Tibial artery (tissue), 4 donors: ENCODE measurements around the gene TMCC1.

Experiments used
- DNase-seq, 2 donors: peaks; one replicate each; pipeline ENCODE4 v3.0.0-alpha.2; 2019
- H3K27ac ChIP-seq, 2 donors: fragments of 200-600 bp; sonication (generic) in 1 of 2; 1 replicate in 1 of 2; 2 replicates in 1 of 2; pipeline ENCODE4 v1.5.1; 2018 to 2019; ENCODE audit warnings: mild to moderate bottlenecking in 1 of 2
- H3K27me3 ChIP-seq, 2 donors: fragments of 200-600 bp; sonication (generic) in 1 of 2; one replicate each; pipeline versions ENCODE4 v1.5.1 to v1.6.0; 2016 to 2019
- H3K36me3 ChIP-seq, 3 donors: fragments of 200-600 bp; sonication (generic) in 2 of 3; one replicate each; pipeline ENCODE4 v1.5.1; 2016 to 2019; ENCODE audit warnings: mild to moderate bottlenecking in 2 of 3
- H3K4me1 ChIP-seq, 4 donors: fragments of 200-600 bp; sonication (generic) in 2 of 4; 1 replicate in 3 of 4; 2 replicates in 1 of 4; pipeline ENCODE4 v1.5.1; 2016 to 2019
- H3K4me3 ChIP-seq, 2 donors: fragments of 200-600 bp; sonication (generic) in 1 of 2; 1 replicate in 1 of 2; 2 replicates in 1 of 2; pipeline ENCODE4 v1.5.1; 2018 to 2019; ENCODE audit warnings: mild to moderate bottlenecking in 2 of 2
- H3K9me3 ChIP-seq, 3 donors: fragments of 200-600 bp; sonication (generic) in 1 of 3; one replicate each; pipeline ENCODE4 v1.5.1; 2016 to 2019
- CTCF ChIP-seq, 2 experiments: fragments of 200-600 bp in 1 of 2; fragments of 450-650 bp in 1 of 2; IDR thresholded peaks; one replicate each; pipeline ENCODE4 v1.5.1; 2017 to 2019; ENCODE audit warnings: antibody characterized with exemption in 2 of 2, mild to moderate bottlenecking in 1 of 2, moderate library complexity in 1 of 2
- intact Hi-C: fragments of 100-400 bp; cut with DNase I; formaldehyde crosslinking; loops from one replicate; pipeline ENCODE4 v1.15.0; 2023; ENCODE audit warnings: low total_unique reads

TMCC1 gene

GRCh38 chr3:129614927-129615363 is 278.6 kb downstream of the TMCC1 start:
- intact Hi-C loops: loop anchor here (5.0 kb wide), 1 partner anchor 123 kb away; no protein-coding TSS in a partner anchor
- peaks cover 8 to 61% (median 36%) of the 10 kb centered on the region in 4 donors for H3K4me1 ChIP-seq
- H3K9me3 ChIP-seq: no peaks in the 10 kb centered on the region
- H3K4me3 ChIP-seq: no peak overlapping the region
- DNase-seq: peak in 1 of 2 donors; percentile 87
- H3K27ac ChIP-seq: peak overlapping the region; percentile 39 to 42
- no peaks in the 10 kb centered on the region for H3K27me3 ChIP-seq
- H3K36me3 ChIP-seq: no peaks in the 10 kb centered on the region
- no peak for TF ChIP-seq CTCF (IDR thresholded peaks at IDR 0.05)

GRCh38 chr3:129614435-129614834 is 279.1 kb downstream of the TMCC1 start:
- H3K9me3 ChIP-seq: no peaks in the 10 kb centered on the region
- no peaks in the 10 kb centered on the region for H3K27me3 ChIP-seq
- H3K27ac ChIP-seq: peak overlapping the region; percentile 39 to 42
- TF ChIP-seq CTCF (IDR thresholded peaks at IDR 0.05): no peak
- H3K36me3 ChIP-seq: no peaks in the 10 kb centered on the region
- H3K4me3 ChIP-seq: no peak overlapping the region
- peaks cover 8 to 66% (median 41%) of the 10 kb centered on the region in 4 donors for H3K4me1 ChIP-seq
- peak in 1 of 2 donors; percentile 60 for DNase-seq
- intact Hi-C loops: loop anchor here (5.0 kb wide), 1 partner anchor 122 kb away; no protein-coding TSS in a partner anchor

GRCh38 chr3:129613367-129613740 is 280.2 kb downstream of the TMCC1 start:
- Histone ChIP-seq H3K27ac (peak overlapping the region in 1 of 2 donors; percentile 79), H3K4me1 (peaks cover 8 to 69% (median 48%) of the 10 kb centered on the region in 4 donors), H3K36me3 (no peaks in the 10 kb centered on the region), H3K4me3 (no peak overlapping the region), H3K9me3 (no peaks in the 10 kb centered on the region), H3K27me3 (no peaks in the 10 kb centered on the region)
- no peak for TF ChIP-seq CTCF (IDR thresholded peaks at IDR 0.05)
- intact Hi-C loops: loop anchor here (5.0 kb wide), 1 partner anchor 121 kb away; no protein-coding TSS in a partner anchor
- no peak for DNase-seq

GRCh38 chr3:129612534-129613366 is 280.8 kb downstream of the TMCC1 start:
- H3K4me1 ChIP-seq: peaks cover 8 to 72% (median 54%) of the 10 kb centered on the region in 4 donors
- DNase-seq: peak; percentile 27 to 66

More at GRCh38 chr3:129612534-129613366, 280.8 kb downstream of the TMCC1 start:
- intact Hi-C loops: loop anchor here (5.0 kb wide), 1 partner anchor 120 kb away; no protein-coding TSS in a partner anchor
- TF ChIP-seq CTCF (IDR thresholded peaks at IDR 0.05): no peak
- Histone ChIP-seq H3K36me3 (no peaks in the 10 kb centered on the region), H3K27ac (peak overlapping the region; percentile 61 to 79), H3K27me3 (no peaks in the 10 kb centered on the region), H3K9me3 (no peaks in the 10 kb centered on the region), H3K4me3 (no peak overlapping the region)
